Activated T-helper 1 cell treated with anti-CD3 and anti-CD28 coated beads, Interleukin-12 subunit alpha, Interleukin-12 subunit beta, Interleukin-2, Interleukin-4 antibody, amounts not matched to agents 30 ng/mL and 10 ng/mL and 1 ng/mL, durations not matched to agents 14 hours and 24 hours and 36 hours (primary cell): ENCODE data around the gene IL5. TPM values are rescaled to one million over a fixed set of nuclear protein-coding genes. Genes with fewer than 3 reads are reported as not detected.

Source experiments
- DNase-seq: peaks from one replicate; pipeline ENCODE4 v3.0.0; 2021; ENCODE audit warnings: low spot score
- H3K27ac Mint-ChIP-seq: one replicate; pipeline ENCODE4 v1.8.0; 2021; ENCODE audit warnings: mild to moderate bottlenecking, mixed read lengths
- H3K27me3 Mint-ChIP-seq: one replicate; pipeline ENCODE4 v1.8.0; 2022; ENCODE audit warnings: mild to moderate bottlenecking, moderate library complexity, mixed read lengths; ENCODE audit not compliant: insufficient read depth
- H3K36me3 Mint-ChIP-seq: one replicate; pipeline ENCODE4 v1.8.0; 2021; ENCODE audit warnings: low read depth, mixed read lengths
- H3K4me1 Mint-ChIP-seq: one replicate; pipeline ENCODE4 v1.8.0; 2021; ENCODE audit warnings: low read depth, mixed read lengths
- H3K4me3 Mint-ChIP-seq: one replicate; pipeline ENCODE4 v1.8.0; 2021; ENCODE audit warnings: mild to moderate bottlenecking, moderate library complexity, mixed read lengths
- H3K9me3 Mint-ChIP-seq: one replicate; pipeline ENCODE4 v1.8.0; 2021; ENCODE audit warnings: mixed read lengths
- intact Hi-C: fragments of 100-400 bp; cut with micrococcal nuclease; formaldehyde crosslinking; loops from one replicate; pipeline ENCODE4 v1.15.1; 2024
- total RNA-seq: library from RNA; stranded (reverse); gene quantifications from 2 replicates; pipeline ENCODE4 v1.2.3, GENCODE V29; 2022

The IL5 gene
- total RNA-seq, 1 donor from 2014 or later, result 1.5 TPM

GRCh38 chr5:132501961-132502931 is 41.1 kb downstream of the IL5 start:
- Mint-ChIP-seq H3K4me1 (peaks cover 61% of the 10 kb centered on the region), H3K27me3 (peaks cover 4% of the 10 kb centered on the region), H3K9me3 (no peaks in the 10 kb centered on the region), H3K27ac (no peak overlapping the region), H3K4me3 (no peak overlapping the region), H3K36me3 (no peaks in the 10 kb centered on the region)
- intact Hi-C loops, result loop anchor here (1.0 kb wide), 5 partner anchors 83 to 437 kb away; no protein-coding TSS in a partner anchor
- no peak for DNase-seq

GRCh38 chr5:132501629-132501956 is 41.7 kb downstream of the IL5 start:
- Mint-ChIP-seq H3K9me3 (no peaks in the 10 kb centered on the region), H3K4me1 (peaks cover 59% of the 10 kb centered on the region), H3K36me3 (no peaks in the 10 kb centered on the region)

GRCh38 chr5:132500931-132501628 is 42.2 kb downstream of the IL5 start:
- no peaks in the 10 kb centered on the region for H3K9me3 Mint-ChIP-seq
- DNase-seq, result peak; percentile 66
- intact Hi-C loops, result loop anchor here (1.0 kb wide), 5 partner anchors 82 to 436 kb away; no protein-coding TSS in a partner anchor
- H3K27ac Mint-ChIP-seq, result peak overlapping the region; percentile 72
- no peak overlapping the region for H3K4me3 Mint-ChIP-seq
- peaks cover 54% of the 10 kb centered on the region for H3K4me1 Mint-ChIP-seq
- peaks cover 6% of the 10 kb centered on the region for H3K27me3 Mint-ChIP-seq
- H3K36me3 Mint-ChIP-seq, result no peaks in the 10 kb centered on the region

More at GRCh38 chr5:132501629-132501956, 41.7 kb downstream of the IL5 start:
- Mint-ChIP-seq H3K27me3 (peaks cover 4% of the 10 kb centered on the region), H3K4me3 (no peak overlapping the region), H3K27ac (no peak overlapping the region)
- no peak for DNase-seq
- intact Hi-C loops, result loop anchor here (1.0 kb wide), 5 partner anchors 82 to 436 kb away; no protein-coding TSS in a partner anchor

DNA sequence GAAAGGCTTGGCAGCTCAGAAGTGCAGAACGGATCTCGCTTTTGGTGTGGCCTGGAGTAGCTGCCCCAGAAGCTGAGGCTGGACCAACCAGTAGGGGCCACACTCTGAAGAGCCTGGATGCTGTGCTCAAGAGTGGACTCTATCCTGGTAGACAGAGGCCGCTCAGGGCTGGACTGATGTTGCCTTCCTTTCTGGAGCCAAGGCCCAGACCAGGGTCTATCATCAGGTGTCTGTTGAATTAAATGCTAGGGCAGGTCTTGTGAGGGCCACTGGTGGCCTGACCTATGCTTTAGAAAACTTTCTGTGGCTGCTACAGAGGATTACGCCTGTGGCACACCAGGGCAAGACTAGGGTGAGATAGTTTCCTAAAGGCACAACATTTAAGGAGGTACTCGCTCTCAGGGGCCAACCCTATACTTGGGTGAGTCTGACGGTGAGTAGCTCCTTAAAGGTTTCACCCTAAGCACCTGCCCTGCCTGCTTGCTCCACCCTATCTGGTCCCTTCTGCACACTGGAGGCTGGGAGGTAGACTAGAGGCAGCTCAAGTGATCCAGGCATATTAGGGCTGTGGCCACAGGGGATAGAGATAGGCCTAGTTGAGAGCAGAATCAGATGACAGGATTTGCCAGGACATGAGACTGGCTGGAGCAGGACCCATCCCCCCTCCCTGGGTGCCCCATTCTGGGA is 42.9 kb downstream of the IL5 start:
- Mint-ChIP-seq H3K36me3 (no peaks in the 10 kb centered on the region), H3K4me3 (no peak overlapping the region), H3K9me3 (no peaks in the 10 kb centered on the region), H3K27ac (peak overlapping the region; percentile 82), H3K27me3 (peaks cover 5% of the 10 kb centered on the region), H3K4me1 (peaks cover 50% of the 10 kb centered on the region)
- DNase-seq, result no peak
- intact Hi-C loops, result no loop called here

DNA sequence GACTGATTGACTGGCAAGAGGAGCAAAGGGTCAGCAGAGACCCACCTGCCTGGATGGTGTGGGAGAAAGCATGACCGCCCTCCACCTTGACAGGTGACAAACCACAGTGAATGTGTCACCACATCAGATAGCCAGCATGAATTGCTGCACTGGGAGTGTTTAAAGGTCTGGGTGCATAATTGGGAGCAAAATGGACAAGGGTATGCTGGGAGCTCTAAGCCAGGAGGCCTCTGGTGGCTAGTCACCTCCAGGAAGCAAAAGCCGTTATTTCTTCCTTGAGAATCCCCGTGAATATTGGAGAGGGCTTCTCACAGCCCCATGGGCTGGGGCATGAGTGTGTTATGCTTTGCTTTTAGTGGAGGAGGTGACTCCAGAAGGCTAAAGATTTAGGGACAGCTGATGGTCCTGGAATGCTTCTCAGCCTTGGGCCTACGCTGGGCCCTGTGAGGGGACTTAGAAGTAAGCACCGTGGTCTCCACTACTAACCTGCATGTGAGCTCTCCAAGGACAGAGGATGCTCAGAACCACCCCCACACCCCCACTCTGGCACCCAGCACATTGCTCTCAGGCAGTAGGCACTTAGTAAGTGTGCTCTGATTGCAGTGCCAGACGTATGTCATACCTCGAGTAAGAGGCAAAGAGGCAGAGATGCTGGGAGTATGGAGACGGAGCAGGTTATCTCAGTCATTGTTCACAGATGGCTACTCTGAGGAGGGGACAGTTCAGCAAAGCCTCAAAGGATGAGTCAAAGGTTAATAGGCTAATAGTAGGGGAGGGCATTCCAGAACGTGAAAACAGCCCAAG is 43.7 kb downstream of the IL5 start:
- Mint-ChIP-seq H3K4me1 (peaks cover 54% of the 10 kb centered on the region), H3K4me3 (no peak overlapping the region), H3K27me3 (peaks cover 3% of the 10 kb centered on the region), H3K9me3 (no peaks in the 10 kb centered on the region), H3K36me3 (no peaks in the 10 kb centered on the region), H3K27ac (peak overlapping the region; percentile 82)
- intact Hi-C loops, result loop anchor here (5.0 kb wide), 4 partner anchors 317 to 553 kb away; partner anchors contain the start of genes GDF9, HSPA4 and UQCRQ
- no peak for DNase-seq

DNA sequence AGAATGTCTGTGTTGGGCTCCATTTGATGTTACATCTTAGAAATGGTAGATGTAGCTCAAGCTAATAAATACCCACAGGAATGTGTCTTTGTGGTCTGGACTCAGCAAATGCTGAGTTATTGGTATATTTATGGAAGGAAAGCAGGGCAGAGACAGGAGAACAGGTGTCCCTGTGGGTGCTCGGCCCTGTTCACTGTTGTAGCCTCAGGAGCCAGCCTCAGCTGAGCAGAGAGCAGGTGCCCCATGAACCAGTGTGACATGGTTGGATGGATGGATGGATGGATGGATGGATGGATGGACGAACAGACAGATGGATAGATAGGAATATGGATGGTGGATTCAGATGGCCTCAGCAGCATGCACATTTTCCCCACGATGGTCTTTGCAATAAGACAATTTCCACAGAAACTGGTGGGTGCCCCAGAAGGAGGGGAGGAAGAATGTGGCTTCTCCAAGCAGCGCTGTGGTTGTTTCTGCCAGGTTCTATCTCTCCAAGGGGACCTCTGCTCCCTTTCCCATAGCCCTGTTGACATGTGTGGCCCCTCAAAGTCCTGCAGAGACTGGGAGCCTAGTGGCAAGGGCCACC is 44.5 kb downstream of the IL5 start:
- Mint-ChIP-seq H3K9me3 (no peaks in the 10 kb centered on the region), H3K27me3 (peaks cover 1% of the 10 kb centered on the region), H3K4me3 (no peak overlapping the region), H3K4me1 (peaks cover 63% of the 10 kb centered on the region), H3K36me3 (no peaks in the 10 kb centered on the region), H3K27ac (peak overlapping the region; percentile 61)
- no peak for DNase-seq
- intact Hi-C loops, result loop anchor here (5.0 kb wide), 4 partner anchors 316 to 554 kb away; partner anchors contain the start of genes GDF9, HSPA4 and UQCRQ

- Mint-ChIP-seq H3K9me3 (no peaks in the 10 kb centered on the region), H3K27ac (no peak overlapping the region), H3K4me3 (no peak overlapping the region), H3K4me1 (peaks cover 69% of the 10 kb centered on the region), H3K27me3 (peaks cover 1% of the 10 kb centered on the region), H3K36me3 (no peaks in the 10 kb centered on the region)
- intact Hi-C loops, result loop anchor here (5.0 kb wide), 4 partner anchors 316 to 554 kb away; partner anchors contain the start of genes GDF9, HSPA4 and UQCRQ
- no peak for DNase-seq
Measured at GRCh38 chr5:132498152-132498551, 45.2 kb downstream of the IL5 start.

- Mint-ChIP-seq H3K27ac (peak overlapping the region; percentile 82), H3K4me1 (peaks cover 74% of the 10 kb centered on the region), H3K36me3 (no peaks in the 10 kb centered on the region), H3K4me3 (peak overlapping the region; percentile 93), H3K27me3 (peaks cover 1% of the 10 kb centered on the region), H3K9me3 (no peaks in the 10 kb centered on the region)
- no peak for DNase-seq
- intact Hi-C loops, result loop anchor here (5.0 kb wide), 4 partner anchors 315 to 555 kb away; partner anchors contain the start of genes GDF9, HSPA4 and UQCRQ
Measured at GRCh38 chr5:132497488-132497997, 45.8 kb downstream of the IL5 start.

DNA sequence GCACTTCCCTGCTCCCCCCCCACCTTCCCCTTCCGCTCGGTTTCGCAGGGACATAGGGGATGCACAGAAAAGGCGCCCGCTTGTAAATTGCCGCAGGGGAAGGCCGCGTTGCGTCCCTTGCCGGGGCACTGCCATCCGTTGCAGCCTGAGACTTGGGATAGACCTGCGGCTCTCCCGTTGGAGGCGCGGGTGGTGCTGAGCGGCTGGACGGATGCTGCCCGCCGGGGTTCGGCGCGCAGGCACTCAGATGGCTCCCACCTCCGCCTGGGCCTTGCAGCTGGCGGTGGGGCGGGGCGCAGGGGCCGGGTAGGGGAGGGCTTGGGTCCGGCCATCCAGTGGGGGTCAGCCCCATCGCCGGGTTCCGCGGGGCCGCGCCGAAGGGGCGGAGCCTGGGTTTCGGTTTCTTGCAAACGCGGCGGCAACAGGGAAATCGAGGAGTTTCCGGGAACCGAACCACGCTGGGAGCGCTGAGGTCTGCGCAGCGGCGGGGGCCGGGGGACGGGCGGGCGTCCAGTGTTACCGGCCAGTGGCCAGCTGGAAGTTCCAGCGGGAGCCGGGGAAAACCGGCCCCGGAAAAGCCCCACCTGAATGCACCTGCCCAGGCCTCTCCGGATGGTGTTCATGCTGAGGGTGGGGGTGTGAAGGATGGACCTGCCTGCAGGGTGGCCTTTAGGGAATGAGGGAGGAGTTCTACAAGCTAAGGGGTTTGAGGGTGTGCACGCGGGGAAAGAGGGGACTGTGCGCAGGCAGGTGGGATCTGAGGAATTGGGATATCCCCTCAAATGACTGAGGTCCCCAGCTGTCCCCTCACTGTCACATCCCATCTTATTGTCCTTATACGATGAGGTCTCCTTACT is 46.5 kb downstream of the IL5 start:
- H3K9me3 Mint-ChIP-seq, result no peaks in the 10 kb centered on the region
- H3K4me3 Mint-ChIP-seq, result peak overlapping the region; percentile 93
- H3K27ac Mint-ChIP-seq, result peak overlapping the region; percentile 90
- intact Hi-C loops, result loop anchor here (1.0 to 5.0 kb wide), 8 partner anchors 72 to 862 kb away; partner anchors contain the start of genes GDF9, HSPA4, RAPGEF6 and UQCRQ
- peak; percentile 73 for DNase-seq
- H3K36me3 Mint-ChIP-seq, result no peaks in the 10 kb centered on the region
- H3K4me1 Mint-ChIP-seq, result peaks cover 80% of the 10 kb centered on the region
- peaks cover 1% of the 10 kb centered on the region for H3K27me3 Mint-ChIP-seq

DNA sequence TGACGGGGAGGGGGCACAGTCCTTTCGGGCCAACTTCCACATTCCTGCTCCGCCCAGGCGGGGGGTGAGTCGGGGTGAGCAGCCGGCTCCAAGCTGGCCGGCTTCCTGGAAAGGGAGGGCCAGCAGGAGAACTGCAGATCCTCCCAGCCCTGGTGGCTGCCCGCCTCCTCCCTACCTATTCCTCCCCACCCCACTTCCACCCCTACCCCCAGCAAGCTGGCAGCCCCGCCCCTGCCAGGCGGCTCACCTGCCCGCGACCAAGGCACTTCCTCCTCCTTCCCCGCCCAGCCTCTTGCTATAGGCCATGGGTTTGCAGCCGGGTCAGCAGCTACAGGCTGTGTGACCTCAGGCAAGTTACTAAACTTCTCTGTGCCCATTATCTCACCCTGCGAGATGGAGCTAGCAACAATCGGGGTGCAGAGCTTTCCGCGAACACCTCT is 47.1 kb downstream of the IL5 start:
- Mint-ChIP-seq H3K4me3 (peak overlapping the region; percentile 93), H3K4me1 (peaks cover 84% of the 10 kb centered on the region), H3K36me3 (no peaks in the 10 kb centered on the region), H3K9me3 (no peaks in the 10 kb centered on the region), H3K27ac (peak overlapping the region; percentile 90), H3K27me3 (peaks cover 1% of the 10 kb centered on the region)
- intact Hi-C loops, result loop anchor here (1.0 to 5.0 kb wide), 8 partner anchors 71 to 861 kb away; partner anchors contain the start of genes GDF9, HSPA4, RAPGEF6 and UQCRQ
- DNase-seq, result peak; percentile 87
